Activated CD8-positive, alpha-beta memory T cell treated with anti-CD3 and anti-CD28 coated beads, Interleukin-2, amount 50 U/mL, for 24 hours (primary cell): ENCODE measurements around the gene MSANTD1.

Experiments used
- DNase-seq: peaks from one replicate; pipeline ENCODE4 v3.0.0-alpha.2; 2020; ENCODE audit errors: extremely low read depth

MSANTD1 gene

GRCh38 chr4:3248811-3249661, at the start of gene MSANTD1:
TSS of gene MSANTD1 (plus strand) at chr4:3249159. CDS start at chr4:3249223, 64 bp downstream.
- no peak for DNase-seq

GRCh38 chr4:3199653-3200422, 49.1 kb upstream of the MSANTD1 start:
- no peak for DNase-seq

- DNase-seq, result no peak
Measured at GRCh38 chr4:3200423-3201090, 48.4 kb upstream of the MSANTD1 start.

- DNase-seq, result peak; percentile 38
Measured at GRCh38 chr4:3201718-3202702, 46.9 kb upstream of the MSANTD1 start.

GRCh38 chr4:3202836-3203820, 45.8 kb upstream of the MSANTD1 start:
- DNase-seq, result no peak

GRCh38 chr4:3203971-3204431, 45.0 kb upstream of the MSANTD1 start:
- no peak for DNase-seq

- no peak for DNase-seq
Measured at GRCh38 chr4:3205995-3206394, 43.0 kb upstream of the MSANTD1 start.

GRCh38 chr4:3206439-3207100, 42.4 kb upstream of the MSANTD1 start:
- no peak for DNase-seq

- DNase-seq, result no peak
Measured at GRCh38 chr4:3207531-3208037, 41.4 kb upstream of the MSANTD1 start.

- DNase-seq, result no peak
Measured at GRCh38 chr4:3208826-3209225, 40.1 kb upstream of the MSANTD1 start.

GRCh38 chr4:3209551-3210325, 39.2 kb upstream of the MSANTD1 start:
- DNase-seq, result no peak

- no peak for DNase-seq
Measured at GRCh38 chr4:3210467-3210866, 38.5 kb upstream of the MSANTD1 start.

GRCh38 chr4:3211866-3212265, 37.1 kb upstream of the MSANTD1 start:
- no peak for DNase-seq

GRCh38 chr4:3212391-3213105, 36.4 kb upstream of the MSANTD1 start:
- DNase-seq, result no peak

GRCh38 chr4:3213106-3213425, 35.9 kb upstream of the MSANTD1 start:
- no peak for DNase-seq

- no peak for DNase-seq
Measured at GRCh38 chr4:3213661-3214250, 35.2 kb upstream of the MSANTD1 start.

- no peak for DNase-seq
Measured at GRCh38 chr4:3215256-3215655, 33.7 kb upstream of the MSANTD1 start.
